COLO829 (cell line): ENCODE data around the gene NHERF1.

Experiments used
- DNase-seq: peaks from one replicate; pipeline ENCODE4 v3.0.0; 2012; ENCODE audit warnings: low spot score

Gene NHERF1

DNA sequence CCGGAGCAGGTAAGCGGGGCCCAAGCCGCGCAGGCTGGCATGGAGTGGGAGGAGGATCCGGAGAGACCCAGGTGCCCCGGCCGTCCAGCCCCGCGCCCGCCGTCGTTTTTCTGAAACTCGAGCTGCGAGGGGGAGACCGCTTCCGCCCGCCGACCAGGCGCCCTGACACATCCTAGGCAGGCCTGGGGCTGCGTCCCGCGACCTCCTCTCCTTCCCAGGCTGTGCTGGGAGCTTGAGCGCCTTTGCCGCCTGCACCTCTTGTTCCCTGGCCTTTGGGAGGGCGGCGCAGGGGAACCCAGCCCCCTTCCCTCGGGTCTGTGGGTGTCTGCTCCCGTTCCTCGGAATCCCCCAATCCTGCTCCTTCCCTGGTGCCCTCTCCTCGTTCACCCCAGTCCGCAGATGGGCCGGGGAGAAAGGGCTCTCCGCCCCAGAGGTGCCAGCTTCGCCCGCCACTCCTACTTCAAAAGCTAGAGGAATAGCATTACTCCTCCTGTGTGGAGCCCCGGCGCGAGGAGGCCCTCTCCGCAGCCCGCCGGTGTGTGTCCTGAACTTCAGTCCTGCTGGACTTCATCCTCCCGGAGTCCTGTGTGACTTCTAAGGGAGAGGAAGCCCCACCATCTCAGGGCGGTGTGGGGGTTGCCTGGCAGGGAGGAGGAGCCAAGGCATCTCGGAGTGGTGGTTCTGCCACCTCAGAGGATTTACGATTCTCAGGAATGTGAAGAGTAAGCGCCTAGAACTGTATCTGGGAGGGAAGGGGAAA is 1.0 kb downstream of the NHERF1 start:
- DNase-seq = no peak

DNA sequence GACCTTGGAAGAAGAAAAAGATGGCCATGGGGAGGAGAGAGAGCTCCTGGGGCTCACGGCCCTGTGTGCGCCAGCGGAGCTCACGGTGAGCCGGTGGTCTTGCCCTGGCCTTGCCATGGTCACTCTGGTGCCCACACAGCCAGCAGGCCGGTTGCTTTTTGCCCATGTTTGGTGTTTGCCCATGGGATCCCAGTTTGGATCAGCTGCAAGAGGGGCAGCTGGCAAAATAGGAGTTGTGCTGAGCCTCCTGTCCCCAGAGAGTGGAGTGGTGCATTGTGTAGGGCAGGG is 1.6 kb downstream of the NHERF1 start:
- DNase-seq = no peak

DNA sequence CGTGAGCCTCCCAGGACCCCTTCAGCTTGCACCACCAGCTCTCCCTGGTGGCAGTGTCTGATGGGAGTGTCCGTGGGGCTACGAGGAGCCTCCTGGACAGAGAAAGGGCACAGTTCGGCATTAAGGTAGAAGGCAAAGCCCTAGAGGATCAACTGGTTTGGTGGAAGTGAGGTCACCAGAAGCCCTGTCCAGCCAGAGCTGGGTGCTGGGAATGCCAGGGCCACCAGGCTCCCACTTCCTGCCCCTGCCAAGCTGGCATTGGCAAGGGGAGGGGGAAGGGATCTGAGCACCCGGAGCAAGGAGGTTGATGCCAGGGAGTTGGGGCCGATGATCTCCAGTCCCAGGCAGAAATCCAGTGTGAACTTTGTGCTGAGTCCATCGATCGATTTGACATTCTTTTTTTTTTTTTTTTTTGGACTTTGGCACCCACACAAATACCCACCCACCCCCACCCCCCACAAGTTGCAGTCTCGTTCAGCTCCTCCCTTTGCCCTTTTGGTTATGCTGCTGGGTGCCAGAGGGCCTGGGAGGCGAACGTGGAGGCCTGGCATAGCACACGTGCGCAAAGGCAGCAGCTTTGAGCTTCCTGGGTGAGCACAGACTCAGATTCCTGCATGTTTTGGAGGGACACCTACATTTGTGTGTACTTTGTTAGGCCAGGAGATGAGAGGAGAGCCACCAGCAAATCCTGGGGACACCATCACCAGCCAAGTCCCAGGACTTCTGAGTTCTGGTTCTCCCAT is 2.1 kb downstream of the NHERF1 start:
- no peak for DNase-seq

DNA sequence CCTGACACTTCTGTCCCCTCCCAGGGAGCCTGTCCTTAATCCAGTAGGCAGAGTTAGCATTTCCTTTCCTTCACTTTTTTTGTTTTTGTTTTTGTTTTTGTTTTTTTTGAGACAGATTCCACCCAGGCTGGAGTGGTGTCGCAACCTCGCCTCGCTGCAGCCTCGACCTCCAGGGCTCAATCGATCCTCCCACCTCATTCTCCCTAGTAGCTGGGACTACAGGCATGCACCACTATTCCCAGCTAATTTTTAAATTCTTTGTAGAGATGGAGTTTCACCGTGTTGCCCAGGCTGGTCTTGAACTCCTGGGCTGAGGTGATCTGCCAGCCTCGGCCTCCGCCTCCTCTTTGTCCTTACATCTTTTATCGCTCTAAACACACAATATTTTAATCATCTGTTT is 4.0 kb downstream of the NHERF1 start:
- no peak for DNase-seq

DNA sequence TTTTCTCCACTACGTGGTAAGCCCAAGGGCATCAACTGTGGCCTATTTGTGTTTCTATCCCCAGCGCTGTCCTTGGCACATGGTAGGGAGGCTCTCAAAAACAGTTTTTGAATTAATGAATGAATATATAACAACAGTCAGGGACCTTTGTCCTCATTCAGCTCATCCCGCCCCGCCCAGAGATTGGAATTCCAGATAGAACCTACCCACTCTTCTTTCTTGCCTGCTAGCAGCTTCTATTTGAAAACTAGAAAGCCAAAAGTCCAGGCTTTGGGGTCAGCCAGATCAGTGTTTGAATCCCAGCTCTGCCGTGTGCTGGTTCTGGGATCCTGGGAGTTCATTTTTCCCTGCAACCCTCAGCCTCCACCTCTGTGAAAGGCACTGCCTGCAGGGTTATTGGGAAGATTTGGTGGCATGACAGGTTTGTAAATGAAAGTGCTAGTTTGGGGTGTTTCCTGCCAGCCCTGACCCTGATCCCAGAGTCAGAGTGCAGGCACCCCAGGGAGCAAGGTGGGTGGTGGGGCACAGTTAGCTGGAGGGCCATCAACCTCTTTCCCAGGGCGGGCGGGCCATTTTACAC is 4.5 kb downstream of the NHERF1 start:
- no peak for DNase-seq

DNA sequence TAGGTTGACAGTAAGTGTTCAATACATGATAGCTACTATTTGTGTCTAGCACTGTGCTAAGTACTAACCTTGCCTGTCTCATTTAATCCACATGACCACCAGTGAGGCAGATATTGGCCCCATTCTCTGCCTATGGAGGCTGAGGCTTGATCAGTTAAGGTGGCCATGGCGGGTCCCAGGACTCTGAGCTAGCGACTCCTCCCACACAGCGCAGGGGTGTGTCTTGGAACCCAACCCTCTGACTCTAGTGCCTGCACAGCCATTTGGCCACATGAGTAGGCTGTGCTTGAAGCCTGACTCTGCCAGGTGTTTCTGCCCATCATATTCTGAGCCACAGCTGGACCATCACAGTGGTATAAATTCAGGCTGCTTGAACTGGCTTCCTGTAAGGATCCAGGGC is 6.4 kb downstream of the NHERF1 start:
- no peak for DNase-seq

DNA sequence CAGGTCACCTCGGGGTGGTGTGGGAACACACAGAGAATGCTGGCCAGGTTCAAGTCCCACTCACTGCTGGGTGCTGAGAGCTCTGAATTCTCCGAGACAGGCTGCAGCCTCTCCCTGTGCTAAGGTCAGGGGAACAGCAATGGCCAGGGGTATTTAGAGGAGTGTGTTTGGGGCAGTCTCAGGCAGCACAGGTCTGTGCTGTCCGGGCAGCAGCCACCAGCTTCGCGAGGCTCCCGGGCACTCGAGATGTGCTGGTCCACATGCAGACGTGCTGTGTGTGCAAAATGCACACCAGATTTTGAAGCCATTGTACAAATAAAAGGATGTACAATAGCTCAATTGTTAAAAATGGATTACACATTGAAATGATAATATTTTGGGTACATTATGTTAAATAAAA is 7.1 kb downstream of the NHERF1 start:
- DNase-seq = no peak

DNA sequence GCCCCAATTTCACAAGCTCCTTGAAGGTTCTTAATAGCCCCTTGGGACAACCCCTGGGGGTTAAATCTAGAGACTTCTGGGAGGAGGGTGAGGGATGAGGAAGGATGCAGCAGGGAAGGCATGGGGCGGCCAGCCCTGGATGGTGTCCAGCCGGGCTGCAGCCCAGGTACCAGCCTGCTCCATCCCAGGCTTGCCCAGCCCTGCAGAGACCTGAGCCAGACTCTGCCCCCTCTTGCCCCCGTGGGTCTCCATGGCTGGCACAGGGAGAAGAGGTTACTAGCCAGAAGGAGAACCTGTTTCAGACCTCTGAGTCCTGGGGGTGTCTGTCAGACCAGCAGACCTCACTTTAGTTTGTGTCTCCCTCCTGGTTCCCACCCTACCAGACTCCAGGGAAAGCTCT is 8.5 kb downstream of the NHERF1 start:
- DNase-seq = no peak

DNA sequence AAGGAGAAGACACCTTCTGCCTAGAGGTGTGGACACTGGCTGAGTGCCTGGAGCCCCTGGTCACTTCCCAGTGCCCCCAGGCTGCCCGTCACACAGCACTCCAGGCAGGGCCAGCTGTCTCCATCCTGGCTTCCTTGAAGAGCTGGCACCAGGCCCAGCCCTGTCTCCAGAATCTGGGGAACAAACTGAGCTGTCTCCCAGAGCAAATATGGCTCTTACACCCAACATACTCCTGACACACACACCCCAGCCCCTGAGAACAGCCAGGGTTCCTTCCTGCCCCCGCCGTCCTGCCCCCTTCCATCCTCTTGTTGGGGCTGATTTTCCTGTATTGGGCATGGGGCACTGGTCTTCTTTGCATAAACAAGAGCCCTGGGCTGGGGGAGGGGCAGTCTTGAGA is 9.1 kb downstream of the NHERF1 start:
- DNase-seq = no peak

DNA sequence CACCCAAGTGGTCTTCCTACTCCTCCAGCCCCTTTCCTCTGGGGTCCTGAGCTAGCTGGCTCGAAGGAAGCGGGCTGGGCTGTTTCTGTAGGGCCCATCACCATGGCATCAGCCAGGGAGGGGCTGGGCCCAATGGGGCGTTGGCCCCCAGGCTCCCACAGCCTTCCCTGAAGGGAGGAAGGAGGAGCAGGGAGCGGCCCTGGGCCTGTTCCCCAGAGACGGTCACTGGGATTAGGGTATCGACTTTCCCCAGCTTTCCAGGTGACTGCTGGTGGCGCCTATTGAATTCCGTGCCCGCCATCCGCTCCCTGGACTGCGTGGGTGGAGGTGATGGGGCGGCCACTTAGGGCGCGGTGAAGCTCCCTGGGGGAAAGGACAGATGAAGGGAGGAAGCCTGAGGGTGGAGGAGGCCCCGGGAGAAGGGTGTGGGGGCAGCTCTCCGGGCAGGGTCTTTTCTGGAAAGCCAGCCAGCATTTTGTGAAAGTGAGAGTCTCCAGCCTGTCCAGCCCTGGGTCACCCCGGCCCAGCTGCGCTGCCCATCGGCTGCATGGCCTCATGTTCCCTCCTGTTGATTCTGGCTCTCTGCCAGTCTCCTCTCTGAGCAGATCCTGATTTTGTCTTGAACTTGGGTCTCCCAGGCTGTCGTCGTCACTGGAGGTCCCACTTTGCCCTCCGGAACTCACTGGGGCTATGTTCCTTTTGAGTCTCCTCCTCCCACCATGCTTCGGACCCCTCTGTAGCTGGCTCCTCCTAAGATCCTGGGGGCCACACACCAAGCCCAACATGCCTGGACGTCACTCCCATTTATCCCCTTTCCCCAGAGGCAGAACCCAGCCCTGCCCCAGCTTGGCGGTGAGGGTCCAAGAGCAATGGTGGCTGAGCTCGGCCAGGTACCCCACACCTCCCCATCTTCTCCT is 9.8 kb downstream of the NHERF1 start:
- no peak for DNase-seq

DNA sequence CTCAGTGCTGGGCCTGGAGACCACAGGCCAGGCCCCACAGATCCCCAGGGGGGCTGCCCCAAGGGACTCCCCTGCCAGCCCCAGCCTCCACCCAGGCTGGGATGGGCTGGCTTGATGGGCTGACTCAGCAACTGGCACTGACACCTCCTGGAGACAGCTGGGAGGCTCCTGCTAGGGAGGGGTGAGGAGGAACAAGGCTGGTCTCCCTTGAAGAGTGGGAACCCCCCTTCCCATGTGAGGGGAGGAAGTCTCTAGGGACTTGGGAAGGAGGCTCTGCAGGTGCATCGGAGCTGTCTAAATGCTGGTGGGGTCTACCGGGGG is 10.4 kb downstream of the NHERF1 start:
- no peak for DNase-seq

DNA sequence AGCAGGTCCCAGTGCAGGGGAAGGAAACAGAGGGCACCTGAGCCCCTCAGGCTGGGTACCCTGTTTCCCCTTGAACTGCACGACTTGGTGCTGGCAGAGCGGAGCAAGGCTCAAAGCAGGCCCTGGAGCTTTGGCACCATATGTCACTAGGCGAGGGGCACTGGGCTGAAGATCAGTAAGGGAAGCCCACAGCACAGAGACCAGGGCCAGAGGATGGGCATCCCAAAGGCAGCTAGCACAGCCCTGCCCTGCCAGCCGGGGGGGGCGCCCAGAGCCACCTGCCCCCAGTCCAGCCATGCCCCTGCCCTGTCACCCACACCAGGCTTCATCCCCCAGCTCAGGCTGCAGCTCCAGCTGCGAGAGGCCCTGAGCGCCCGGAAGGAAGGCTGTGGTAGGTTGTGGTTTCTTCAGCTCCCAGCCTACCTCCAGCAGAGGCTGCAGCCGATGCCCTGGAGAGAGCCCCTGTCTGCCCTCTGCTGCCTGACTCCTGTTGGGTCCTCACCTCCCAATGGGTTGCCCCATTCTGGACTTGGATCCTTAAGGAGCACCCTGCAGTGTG is 10.9 kb downstream of the NHERF1 start:
- no peak for DNase-seq

DNA sequence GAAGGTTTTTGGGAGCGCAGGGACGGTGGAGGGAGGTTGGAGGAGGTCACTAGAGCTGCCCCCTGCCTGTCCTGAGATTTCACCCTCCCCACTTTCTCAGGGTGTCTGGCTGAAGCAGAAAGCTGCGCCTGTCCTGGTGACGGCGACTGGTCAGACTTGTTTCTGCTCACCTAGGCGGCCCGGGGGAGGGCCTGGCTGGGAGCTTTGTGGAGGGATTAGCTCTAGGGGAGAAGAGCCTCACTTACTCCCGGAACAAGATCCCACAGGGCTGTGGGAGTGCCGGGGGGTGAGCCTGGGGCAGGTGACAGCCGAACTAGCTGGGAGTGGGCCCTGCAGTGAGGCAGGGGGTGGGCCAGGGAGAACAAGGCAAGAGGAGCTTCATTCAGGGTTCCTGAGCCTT is 11.5 kb downstream of the NHERF1 start:
- DNase-seq = no peak

DNA sequence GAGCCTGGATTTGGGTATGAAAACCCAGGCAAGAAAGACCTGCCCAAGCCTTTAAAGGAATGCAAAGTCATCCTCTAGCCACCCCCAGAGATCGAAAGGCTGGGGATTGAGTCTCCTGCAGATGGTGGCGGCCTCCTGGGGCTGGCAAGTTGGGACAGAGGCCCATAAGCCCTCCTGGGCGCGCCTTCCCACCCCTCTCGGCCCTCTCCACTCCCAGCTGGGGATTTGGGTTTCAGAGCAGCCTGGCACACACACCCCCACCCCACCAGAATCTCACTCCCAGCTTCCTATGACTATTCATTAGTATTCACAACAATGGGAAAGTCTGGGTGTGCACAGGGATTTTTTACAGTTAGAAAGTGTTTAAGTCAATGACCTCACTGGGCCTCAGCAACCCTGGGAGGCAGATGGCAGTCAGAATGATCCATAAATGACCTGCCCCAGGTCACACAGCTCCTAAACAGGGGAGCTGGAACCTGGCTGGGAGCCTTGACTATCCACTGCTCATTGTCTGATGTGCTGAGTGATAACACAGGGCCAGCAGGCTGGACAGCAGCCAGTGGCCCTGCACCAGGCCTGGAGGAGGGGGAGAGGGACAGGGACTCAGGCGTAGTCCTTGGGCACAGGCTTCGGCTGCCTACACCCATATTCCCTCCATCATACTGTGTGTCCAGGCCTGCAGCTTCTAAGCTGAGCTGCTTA is 12.1 kb downstream of the NHERF1 start:
- no peak for DNase-seq

DNA sequence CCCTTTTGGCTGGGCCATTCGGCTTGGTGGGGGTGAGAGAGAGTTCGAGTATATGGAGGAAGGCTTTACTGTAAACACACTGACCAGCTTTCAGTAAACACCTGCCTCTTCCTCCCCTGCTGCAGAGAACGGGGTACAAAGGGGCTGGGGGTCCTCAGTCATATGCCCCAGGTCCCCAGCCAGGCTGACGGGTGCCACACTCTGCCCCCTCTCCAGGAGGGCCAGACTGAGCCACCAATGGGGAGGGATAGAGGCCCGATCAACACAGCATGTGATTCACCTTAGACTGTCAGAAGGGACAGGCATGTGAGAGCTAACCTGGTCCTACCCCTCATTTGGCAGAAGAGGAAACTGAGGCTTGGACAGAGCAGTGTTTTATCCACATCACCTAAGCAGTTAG is 13.0 kb downstream of the NHERF1 start:
- DNase-seq = no peak

DNA sequence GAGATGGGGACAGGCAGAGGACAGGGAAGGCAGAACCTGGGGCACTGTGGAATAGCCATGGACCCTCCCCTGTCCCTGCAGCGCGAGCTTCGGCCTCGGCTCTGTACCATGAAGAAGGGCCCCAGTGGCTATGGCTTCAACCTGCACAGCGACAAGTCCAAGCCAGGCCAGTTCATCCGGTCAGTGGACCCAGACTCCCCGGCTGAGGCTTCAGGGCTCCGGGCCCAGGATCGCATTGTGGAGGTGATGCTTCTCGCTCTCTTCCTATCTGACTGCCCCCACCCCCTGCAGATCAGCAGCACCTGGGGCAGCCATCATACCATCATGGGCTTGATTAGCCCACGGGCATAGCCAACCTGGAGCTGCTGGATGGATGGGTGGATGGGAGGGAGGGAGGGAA is 13.5 kb downstream of the NHERF1 start:
- DNase-seq = no peak

DNA sequence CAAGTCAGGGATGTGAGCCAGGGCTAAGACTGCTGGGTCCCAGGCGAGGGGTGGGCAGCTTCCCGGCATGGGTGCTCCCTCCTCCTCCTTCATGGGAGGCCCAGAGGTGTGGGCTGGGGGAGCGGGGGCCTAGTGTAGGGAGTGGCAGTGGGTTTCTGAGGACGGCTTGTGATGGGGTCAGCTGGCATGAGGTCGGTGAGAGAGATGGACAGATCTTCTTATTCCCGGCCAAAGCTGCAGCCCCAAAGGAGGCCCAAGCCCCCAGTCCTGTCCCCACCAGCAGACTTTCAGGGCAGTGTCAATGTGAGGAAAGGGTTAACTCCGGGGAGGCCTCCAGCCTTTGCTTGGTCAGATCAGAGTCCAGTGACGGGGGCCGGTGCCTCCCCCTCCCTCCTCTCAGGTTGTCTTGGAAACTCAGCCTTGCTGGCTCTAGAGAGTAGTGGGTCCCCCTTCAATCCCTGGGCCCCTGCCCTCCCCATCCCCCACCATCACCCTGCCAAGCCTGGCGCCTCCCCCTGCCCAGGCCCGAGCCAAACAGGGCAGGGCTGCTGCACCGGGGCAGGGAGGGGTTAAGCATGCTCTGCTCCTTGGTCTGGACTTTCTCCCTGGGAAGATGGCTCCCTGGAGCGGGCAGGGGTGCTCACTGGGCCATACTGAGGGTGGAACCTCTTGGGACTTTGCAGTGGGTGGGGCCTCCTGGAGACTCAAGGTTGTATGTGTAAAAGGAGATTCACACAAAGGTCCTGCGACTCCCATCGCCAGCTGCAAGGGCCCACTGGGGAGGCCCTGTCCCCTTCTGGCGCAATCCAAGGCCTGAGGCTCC is 15.3 kb downstream of the NHERF1 start:
- no peak for DNase-seq

DNA sequence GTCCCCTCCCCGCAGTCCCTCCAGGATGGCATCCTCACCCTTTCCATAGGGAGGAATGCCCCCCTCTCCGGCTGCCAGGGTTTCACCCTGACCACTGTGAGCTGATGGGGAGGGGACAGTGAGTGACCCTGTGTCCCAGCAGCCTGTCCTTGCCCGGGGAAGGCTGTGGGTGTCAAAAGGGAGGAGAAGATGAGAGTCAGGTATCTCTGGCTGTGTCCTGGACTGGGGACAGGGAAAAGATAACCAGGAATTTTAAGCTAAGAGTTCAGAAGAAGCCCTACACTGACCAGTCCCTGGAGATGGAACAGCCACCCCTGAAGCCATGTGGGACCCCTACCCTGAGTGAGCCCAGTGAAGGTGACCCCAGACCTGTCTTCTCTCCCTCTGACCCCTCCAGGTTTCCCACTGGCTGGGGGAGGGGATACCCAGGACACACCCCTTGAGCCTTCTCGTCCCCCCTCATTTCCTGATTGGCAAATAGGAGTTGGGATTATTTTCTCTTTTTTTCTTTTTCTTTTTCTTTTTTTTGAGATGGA is 16.4 kb downstream of the NHERF1 start:
- no peak for DNase-seq

DNA sequence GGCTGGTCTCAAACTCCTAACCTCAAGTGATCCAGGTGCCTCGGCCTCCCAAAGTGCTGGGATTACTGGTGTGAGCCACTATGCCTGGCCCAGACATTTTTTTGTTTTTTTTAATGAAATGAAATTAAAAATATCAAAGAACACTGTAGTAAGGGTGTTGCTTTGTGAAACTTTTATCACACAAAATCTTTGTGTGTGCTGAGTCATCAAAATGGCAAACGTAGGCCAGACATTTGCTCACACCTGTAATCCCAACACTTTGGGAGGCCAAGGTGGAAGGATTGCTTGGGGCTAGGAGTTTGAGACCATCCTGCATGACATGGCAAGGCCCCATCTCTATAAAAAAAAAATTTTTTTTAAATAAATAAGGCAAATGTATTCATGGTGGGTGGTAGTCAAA is 18.0 kb downstream of the NHERF1 start:
- no peak for DNase-seq

DNA sequence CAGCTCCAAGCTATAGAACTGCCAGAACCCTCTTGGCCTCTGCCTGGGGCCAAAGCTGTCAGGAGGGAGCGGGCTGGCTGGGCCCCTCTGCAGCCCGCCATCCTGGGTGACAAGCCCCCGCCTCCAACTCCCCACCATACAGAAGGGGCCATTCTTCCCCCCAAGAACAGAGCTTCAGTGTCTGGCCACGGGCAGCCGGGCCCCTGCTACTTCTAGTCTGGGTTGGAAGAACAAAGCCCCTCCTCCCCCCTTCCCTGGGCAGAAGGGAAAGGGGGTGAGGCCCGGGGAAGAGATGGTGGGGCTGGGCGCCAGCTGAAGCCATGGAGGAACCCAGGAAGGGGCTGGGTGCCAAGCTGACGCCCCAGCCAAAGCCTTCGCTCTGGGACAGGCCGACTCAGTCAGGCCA is 18.7 kb downstream of the NHERF1 start:
- no peak for DNase-seq
